HL-60/S4 (cell line): ENCODE data around the gene CASQ2.

Experiments used
- in situ Hi-C: fragments of 300-500 bp; cut with MboI; formaldehyde crosslinking; loops from 2 replicates; pipeline ENCODE4 v1.14.3; 2022; ENCODE audit warnings: low sequenced_read_pairs

CASQ2 gene

GRCh38 chr1:115744646-115745275, 23.8 kb downstream of the CASQ2 start:
- in situ Hi-C loops: no loop called here

- in situ Hi-C loops: no loop called here
These were observed 27.7 kb downstream of the CASQ2 start for GRCh38 chr1:115740811-115741210.

- in situ Hi-C loops: no loop called here
These were observed 36.2 kb downstream of the CASQ2 start for GRCh38 chr1:115732316-115732715.

GRCh38 chr1:115729756-115730155, 38.8 kb downstream of the CASQ2 start:
- in situ Hi-C loops: no loop called here

- in situ Hi-C loops: no loop called here
These were observed 40.2 kb downstream of the CASQ2 start for GRCh38 chr1:115728341-115728740.

GRCh38 chr1:115727706-115728249, 40.7 kb downstream of the CASQ2 start:
- in situ Hi-C loops: no loop called here

GRCh38 chr1:115726570-115726969, 41.9 kb downstream of the CASQ2 start:
- in situ Hi-C loops: no loop called here

GRCh38 chr1:115726161-115726560, 42.4 kb downstream of the CASQ2 start:
- in situ Hi-C loops: no loop called here

- in situ Hi-C loops: no loop called here
These were observed 42.9 kb downstream of the CASQ2 start for GRCh38 chr1:115725600-115725999.

- in situ Hi-C loops: no loop called here
These were observed 44.8 kb downstream of the CASQ2 start for GRCh38 chr1:115723756-115724155.

GRCh38 chr1:115722221-115722620, 46.3 kb downstream of the CASQ2 start:
- in situ Hi-C loops: no loop called here

- in situ Hi-C loops: loop anchor here (10.0 kb wide), 1 partner anchor 56 kb away; no protein-coding TSS in a partner anchor
These were observed 49.2 kb downstream of the CASQ2 start for GRCh38 chr1:115719285-115719684.

- in situ Hi-C loops: loop anchor here (10.0 kb wide), 1 partner anchor 57 kb away; no protein-coding TSS in a partner anchor
These were observed 50.3 kb downstream of the CASQ2 start for GRCh38 chr1:115718011-115718754.

- in situ Hi-C loops: loop anchor here (10.0 kb wide), 1 partner anchor 57 kb away; no protein-coding TSS in a partner anchor
These were observed 51.0 kb downstream of the CASQ2 start for GRCh38 chr1:115717541-115717940.

- in situ Hi-C loops: loop anchor here (10.0 kb wide), 1 partner anchor 60 kb away; no protein-coding TSS in a partner anchor
These were observed 53.9 kb downstream of the CASQ2 start for GRCh38 chr1:115714572-115715141.

GRCh38 chr1:115713906-115714305, 54.6 kb downstream of the CASQ2 start:
- in situ Hi-C loops: loop anchor here (10.0 kb wide), 1 partner anchor 61 kb away; no protein-coding TSS in a partner anchor

- in situ Hi-C loops: loop anchor here (10.0 kb wide), 1 partner anchor 62 kb away; no protein-coding TSS in a partner anchor
These were observed 55.5 kb downstream of the CASQ2 start for GRCh38 chr1:115712911-115713609.

- in situ Hi-C loops: loop anchor here (10.0 kb wide), 1 partner anchor 64 kb away; no protein-coding TSS in a partner anchor
These were observed 57.5 kb downstream of the CASQ2 start for GRCh38 chr1:115710859-115711624.

- in situ Hi-C loops: loop anchor here (5.0 kb wide), 1 partner anchor 100 kb away; no protein-coding TSS in a partner anchor
These were observed 61.7 kb downstream of the CASQ2 start for GRCh38 chr1:115706587-115707425.
